GM21381 (cell line): ENCODE data around the gene MAML2.
A peak's percentile ranks its signal among the peaks of the same experiment; 100 is the strongest.
"Not testable (repeated sequence)": the region's sequence is repeated elsewhere in the genome, so short reads cannot be mapped to it uniquely, and the experiment has no call there.

Source experiments
- ATAC-seq: cut with Tn5 transposase; IDR thresholded peaks from one replicate; pipeline ENCODE4 v1.9.1; 2021; ENCODE audit warnings: mild to moderate bottlenecking, moderate library complexity; ENCODE audit not compliant: unreplicated experiment

The MAML2 gene

DNA sequence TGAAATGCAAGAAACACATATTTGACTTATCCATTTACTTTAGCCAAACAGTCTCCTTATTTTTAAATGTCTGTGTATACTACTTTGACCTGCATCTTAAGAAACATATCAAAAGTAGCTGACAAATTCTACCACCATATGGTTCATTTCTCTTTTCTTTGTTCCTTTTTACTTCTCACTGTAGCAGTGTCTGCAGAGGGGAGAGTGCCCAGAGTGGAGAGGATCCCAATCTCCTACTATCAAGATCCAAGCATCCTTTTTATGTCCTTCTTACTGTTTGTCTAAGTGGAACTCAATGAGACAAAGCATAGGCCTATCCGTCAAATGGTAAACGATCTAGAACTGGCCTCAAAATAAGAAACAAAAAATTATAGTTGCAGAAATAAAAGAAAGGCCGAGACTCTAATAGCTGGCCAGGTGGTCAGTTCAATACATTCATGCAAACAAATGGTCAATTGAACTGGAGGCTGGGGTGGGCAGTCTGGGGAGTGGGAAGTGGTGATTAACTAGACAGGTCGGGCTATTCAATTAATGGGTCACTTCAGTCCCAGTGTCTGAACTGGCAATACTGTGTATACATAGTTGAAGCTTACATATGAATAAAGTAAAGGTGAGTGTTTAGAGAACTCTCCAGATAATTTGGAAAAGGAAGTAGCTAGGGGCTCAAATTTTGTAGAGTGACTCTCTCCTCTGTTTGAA lies 149.1 kb downstream of the MAML2 start:
- no peak for ATAC-seq

DNA sequence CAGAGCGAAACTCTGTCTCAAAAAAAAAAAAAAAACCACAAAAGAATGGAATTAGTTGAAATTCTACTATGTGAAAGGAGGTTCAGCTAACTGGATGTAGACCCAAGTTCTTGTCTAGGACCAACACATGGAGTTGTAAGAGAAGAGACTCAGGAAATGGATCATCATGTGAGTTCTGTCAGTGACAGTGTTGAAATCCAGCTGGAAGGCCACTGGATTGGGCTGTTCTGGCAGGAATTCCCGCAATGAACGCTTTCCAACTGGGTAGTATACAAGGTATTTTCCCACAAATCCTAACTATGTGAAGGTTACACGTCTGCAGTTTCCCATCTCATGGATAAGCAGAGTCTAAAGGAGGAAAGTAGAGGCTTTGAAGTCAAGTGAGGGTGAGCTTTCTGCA lies 151.2 kb downstream of the MAML2 start:
- no peak for ATAC-seq

DNA sequence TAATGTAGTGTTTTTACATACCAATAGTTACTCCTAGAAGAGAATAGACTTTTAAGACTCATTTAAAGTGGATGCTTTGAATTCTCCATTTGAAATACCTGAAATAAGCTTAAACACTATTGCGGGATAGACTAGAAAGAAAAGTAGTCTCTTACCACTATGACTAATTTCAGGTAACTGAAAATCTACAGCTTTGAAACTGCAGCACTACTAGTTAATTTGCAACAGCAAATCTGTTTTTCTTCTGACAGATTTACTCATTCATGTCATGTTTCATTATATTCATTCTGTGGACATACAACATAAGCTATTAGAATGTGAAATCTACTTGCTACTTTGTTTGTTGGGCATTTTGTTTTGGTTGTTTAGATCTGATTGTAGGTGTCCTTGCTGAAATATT lies 153.6 kb downstream of the MAML2 start:
- no peak for ATAC-seq

DNA sequence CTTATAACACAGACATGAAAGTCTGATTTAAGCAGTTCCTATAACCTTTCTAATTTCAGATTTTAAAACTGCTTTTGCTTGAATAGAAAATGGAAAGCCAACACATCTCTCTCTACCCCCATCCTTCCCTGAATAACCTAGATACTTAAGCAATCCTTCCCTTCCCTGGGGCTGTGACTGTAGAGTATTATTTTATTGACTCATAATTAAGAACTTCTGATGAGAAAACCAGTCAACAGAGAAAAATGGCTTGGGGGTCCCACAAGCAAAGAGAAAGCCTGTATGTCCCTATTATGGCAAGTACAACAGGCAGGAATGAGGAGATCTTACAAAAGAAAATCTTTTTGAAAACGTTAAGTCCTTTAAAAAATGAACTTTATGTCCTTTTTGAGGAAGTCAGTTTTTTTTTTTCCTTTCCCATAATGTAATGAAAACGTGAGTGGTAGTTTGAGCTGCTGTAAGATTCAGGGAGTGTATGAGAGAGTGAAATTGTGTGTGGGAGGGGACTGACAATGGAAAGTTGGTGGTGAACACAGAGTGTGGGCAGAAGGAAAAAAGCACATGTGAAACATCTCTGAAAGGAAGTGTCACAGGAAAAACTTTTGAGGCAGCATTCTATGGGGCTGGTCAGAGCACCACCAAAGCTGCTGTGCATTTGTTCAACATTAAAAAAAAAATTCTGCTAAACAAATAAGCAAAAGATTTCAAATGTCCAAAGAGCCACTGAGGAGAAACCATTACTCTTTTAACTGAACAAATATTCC lies 154.6 kb downstream of the MAML2 start:
- peak; percentile 43 for ATAC-seq

- no peak for ATAC-seq
Measured at GRCh38 chr11:96187822-96188221, 155.2 kb downstream of the MAML2 start.

DNA sequence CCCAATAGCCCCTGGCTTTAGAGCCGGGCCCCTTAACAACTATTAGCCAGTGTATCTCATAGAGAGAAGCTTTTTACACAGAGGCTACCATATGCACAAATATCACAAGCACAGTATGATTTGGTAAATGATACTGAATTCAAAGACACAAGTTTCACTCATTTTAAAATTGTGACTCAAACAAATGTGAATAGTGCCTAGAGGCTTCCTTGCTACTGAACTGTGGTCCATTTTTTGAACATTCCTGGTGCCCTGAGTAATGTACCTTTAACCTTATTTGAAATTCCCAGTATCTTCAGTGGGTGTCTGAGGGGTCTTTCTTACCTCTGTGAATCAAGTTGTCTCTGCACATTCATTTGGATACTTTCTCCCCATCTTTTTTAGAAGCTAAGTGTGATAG lies 156.2 kb downstream of the MAML2 start:
- ATAC-seq: no peak

DNA sequence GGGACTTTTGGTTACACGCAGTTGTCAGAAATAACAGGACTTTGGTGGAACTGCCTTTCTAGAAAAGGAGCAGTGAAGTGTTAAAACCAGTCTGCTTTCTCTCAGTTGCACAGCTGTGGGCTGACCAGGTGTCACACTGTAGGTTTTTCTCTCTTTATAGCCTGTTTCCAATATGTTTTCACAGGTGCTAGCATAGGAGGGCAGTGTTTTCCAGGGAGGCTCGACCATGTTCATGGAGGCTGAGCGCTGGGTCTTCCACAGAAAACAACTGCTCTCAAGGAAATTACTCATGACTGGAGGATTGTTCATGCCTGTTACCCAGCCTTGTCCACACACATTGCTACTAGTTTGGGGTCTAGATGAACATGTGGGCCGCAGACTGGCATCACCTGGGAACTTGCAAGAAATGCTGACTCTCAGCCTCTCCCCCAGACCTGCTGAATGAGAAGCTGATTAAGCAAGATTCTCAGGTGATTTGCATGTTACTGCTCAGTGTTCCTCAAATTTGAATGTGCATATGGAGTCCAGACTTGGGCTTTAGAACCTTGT lies 157.7 kb downstream of the MAML2 start:
- peak; percentile 75 for ATAC-seq

DNA sequence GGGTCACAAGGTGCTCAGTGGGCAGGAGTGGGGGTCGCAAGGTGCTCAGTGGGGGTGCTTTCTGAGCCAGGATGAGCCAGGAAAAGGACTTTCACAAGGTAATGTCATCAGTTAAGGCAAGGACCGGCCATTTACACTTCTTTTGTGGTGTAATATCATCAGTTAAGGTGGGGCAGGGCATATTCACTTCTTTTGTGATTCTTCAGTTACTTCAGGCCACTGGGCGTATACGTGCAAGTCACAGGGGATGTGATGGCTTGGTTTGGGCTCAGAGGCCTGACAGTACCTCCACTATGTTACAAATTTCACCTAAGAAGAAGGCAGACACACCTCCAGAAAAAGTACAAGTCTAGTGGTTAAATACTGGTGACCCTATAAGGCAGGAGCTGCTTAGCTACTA lies 162.1 kb downstream of the MAML2 start:
- ATAC-seq: not testable (repeated sequence)

- ATAC-seq: no peak
Measured at GRCh38 chr11:96180341-96180740, 162.7 kb downstream of the MAML2 start.

DNA sequence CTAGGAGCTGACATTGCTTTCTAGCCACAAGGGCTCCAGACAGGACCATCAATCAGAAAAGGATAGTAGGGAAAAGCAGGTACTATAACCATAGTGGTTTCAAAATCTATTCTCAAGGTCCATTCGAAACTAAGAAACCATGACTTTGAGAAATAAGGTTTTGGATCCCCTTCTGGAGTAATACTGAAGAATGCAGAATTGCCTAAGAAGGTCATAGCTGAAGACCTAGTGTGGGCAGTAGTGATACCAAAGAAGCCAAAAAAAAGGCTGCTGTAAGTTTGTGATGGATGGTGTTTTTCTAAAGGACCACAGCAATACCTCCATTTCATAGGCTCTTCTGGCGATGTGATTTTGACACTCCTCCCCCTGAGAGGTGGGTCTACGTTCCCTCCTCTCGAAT lies 163.1 kb downstream of the MAML2 start:
- no peak for ATAC-seq

- ATAC-seq: no peak
Measured at GRCh38 chr11:96178887-96179279, 164.1 kb downstream of the MAML2 start.

- ATAC-seq: no peak
Measured at GRCh38 chr11:96178049-96178886, 164.7 kb downstream of the MAML2 start.

DNA sequence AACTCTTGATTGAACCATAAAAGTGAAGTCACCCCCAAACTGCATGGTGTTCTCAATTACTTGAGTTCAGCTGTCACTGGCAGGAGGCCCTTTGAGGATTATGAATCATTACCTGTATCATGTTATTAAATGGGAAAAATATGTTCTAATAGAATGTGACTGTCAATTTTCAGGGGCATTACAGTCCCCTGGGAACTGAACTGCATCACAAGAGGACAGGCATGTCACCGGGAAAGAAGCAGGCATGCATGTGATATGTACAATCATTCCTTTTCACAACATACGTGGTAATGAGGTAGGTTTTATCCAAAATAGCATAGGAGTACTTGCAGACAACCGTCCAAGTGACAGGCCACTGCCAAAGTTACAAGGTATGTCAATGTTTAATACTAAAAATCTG lies 165.8 kb downstream of the MAML2 start:
- no peak for ATAC-seq

- no peak for ATAC-seq
Measured at GRCh38 chr11:96173906-96174305, 169.1 kb downstream of the MAML2 start.

- no peak for ATAC-seq
Measured at GRCh38 chr11:96173422-96173821, 169.6 kb downstream of the MAML2 start.

- no peak for ATAC-seq
Measured at GRCh38 chr11:96172604-96173003, 170.4 kb downstream of the MAML2 start.

DNA sequence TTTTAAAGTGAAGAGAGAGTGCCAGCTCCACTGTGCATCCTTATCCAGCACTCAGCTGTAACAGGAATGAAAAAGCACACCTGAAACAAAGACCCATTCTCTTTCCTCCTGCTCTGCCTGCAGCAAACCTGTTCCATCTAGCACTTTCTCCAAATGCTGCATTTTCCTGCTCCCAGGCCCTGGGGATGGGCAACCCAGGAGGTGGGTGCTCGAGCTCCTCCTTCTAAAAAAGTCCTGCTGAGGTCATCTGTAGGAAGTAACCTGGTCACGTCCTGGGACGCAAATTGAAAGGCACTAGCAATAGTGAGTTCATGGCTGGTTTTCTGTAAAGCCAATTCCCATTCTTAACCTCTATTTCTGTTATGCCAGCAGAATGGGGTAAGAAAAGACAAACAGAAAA lies 173.7 kb downstream of the MAML2 start:
- no peak for ATAC-seq

- no peak for ATAC-seq
Measured at GRCh38 chr11:96168623-96169022, 174.4 kb downstream of the MAML2 start.

DNA sequence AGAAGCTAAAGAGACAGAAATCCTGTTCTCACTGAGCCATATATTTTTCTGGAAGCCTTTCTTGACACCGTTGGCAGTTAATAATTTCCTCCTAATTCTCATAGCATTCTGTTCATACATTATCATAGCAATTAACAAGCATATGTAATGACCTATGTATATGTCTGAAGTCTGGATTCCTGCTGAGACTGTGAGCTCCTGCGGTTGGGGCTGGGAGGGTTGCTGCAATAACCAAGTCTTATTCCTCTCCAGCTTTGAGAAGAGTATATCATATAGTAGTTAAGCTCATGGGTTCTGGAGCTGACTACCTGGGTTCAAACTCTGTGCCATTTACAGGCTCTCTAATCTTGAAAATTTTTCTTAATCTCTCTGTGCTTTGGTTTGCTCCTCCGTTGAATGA lies 175.2 kb downstream of the MAML2 start:
- ATAC-seq: no peak

GRCh38 chr11:96167203-96167758 lies 175.7 kb downstream of the MAML2 start:
- ATAC-seq: no peak
